WTC11 (cell line): Measurements from ENCODE around the gene HEATR5A. TPM values are rescaled to one million over a fixed set of nuclear protein-coding genes. Genes with fewer than 3 reads are reported as not detected.

ENCODE experiments used
- ATAC-seq: fragments of 200-7000 bp; cut with Tn5 transposase; 2 replicates; pipeline ENCODE4 v1.10.0; 2021; ENCODE audit warnings: mild to moderate bottlenecking, moderate library complexity
- CTCF ChIA-PET: fragments of 300-600 bp; sonication (Branson Sonifier 250); formaldehyde crosslinking; loops from one replicate; lab custom pipeline; 2021; ENCODE audit warnings: antibody characterized with exemption; lab: Charles Lee
- POLR2A ChIA-PET: fragments of 350-600 bp; sonication (Branson Sonifier 250); formaldehyde crosslinking; loops from one replicate; lab custom pipeline; 2021; ENCODE audit warnings: antibody characterized with exemption; lab: Charles Lee
- DNase-seq: peaks from one replicate; pipeline ENCODE4 v3.0.0; 2021; ENCODE audit warnings: low spot score
- H3K27ac Mint-ChIP-seq: 2 replicates; pipeline ENCODE4 v1.8.0; 2021; ENCODE audit warnings: mixed read lengths
- H3K27me3 Mint-ChIP-seq: 2 replicates; pipeline ENCODE4 v1.8.0; 2021; ENCODE audit warnings: low read depth, mild to moderate bottlenecking, moderate library complexity, mixed read lengths
- H3K36me3 Mint-ChIP-seq: 2 replicates; pipeline ENCODE4 v1.8.0; 2021; ENCODE audit warnings: mixed read lengths
- H3K4me1 Mint-ChIP-seq: 2 replicates; pipeline ENCODE4 v1.8.0; 2022; ENCODE audit warnings: mixed read lengths
- H3K4me3 Mint-ChIP-seq: 2 replicates; pipeline ENCODE4 v1.8.0; 2021; ENCODE audit warnings: mild to moderate bottlenecking, moderate library complexity, mixed read lengths
- H3K9me3 Mint-ChIP-seq: 2 replicates; pipeline ENCODE4 v1.8.0; 2021; ENCODE audit warnings: mixed read lengths
- EMX1 ChIP-seq: fragments of 250-450 bp; sonication (Bioruptor Pico); IDR thresholded peaks from 2 replicates; pipeline ENCODE4 v1.8.0; 2021; ENCODE audit warnings: mild to moderate bottlenecking
- FOXP1 ChIP-seq: sonication (generic); formaldehyde crosslinking; IDR thresholded peaks from 2 replicates; pipeline ENCODE4 v1.8.0; 2022; ENCODE audit warnings: missing genetic modification reagents, mild to moderate bottlenecking, moderate library complexity, borderline replicate concordance
- GABPB1 ChIP-seq: sonication (generic); formaldehyde crosslinking; IDR thresholded peaks from 2 replicates; pipeline ENCODE4 v1.8.1; 2023; ENCODE audit warnings: mild to moderate bottlenecking, missing genetic modification reagents
- IRF2 ChIP-seq: sonication (generic); formaldehyde crosslinking; IDR thresholded peaks from 2 replicates; pipeline ENCODE4 v1.8.0; 2022; ENCODE audit warnings: low read depth, missing genetic modification reagents, borderline replicate concordance
- JAZF1 ChIP-seq: fragments of 250-450 bp; sonication (Bioruptor Pico); IDR thresholded peaks from 2 replicates; pipeline ENCODE4 v1.9.0; 2021; ENCODE audit warnings: moderate library complexity, mild to moderate bottlenecking, inconsistent platforms
- MXD4 ChIP-seq: fragments of 250-450 bp; sonication (Bioruptor Pico); IDR thresholded peaks from 2 replicates; pipeline ENCODE4 v1.8.0; 2021; ENCODE audit warnings: mild to moderate bottlenecking, moderate library complexity, borderline replicate concordance
- NFYB ChIP-seq: sonication (generic); formaldehyde crosslinking; conservative IDR thresholded peaks from 2 replicates; pipeline ENCODE4 v1.8.0; 2022; ENCODE audit warnings: low read depth, missing genetic modification reagents
- NR1H2 ChIP-seq: sonication (generic); formaldehyde crosslinking; IDR thresholded peaks from 2 replicates; pipeline ENCODE4 v1.9.0; 2021; ENCODE audit warnings: mild to moderate bottlenecking, moderate library complexity, missing genetic modification reagents
- NR2C2 ChIP-seq: sonication (generic); formaldehyde crosslinking; IDR thresholded peaks from 2 replicates; pipeline ENCODE4 v1.8.0; 2022; ENCODE audit warnings: mild to moderate bottlenecking, missing genetic modification reagents
- NR3C1 ChIP-seq: sonication (generic); formaldehyde crosslinking; conservative IDR thresholded peaks from 2 replicates; pipeline ENCODE4 v1.8.1; 2023; ENCODE audit warnings: low read depth, mild to moderate bottlenecking, missing genetic modification reagents
- SOX15 ChIP-seq: fragments of 250-450 bp; sonication (Bioruptor Pico); IDR thresholded peaks from 2 replicates; pipeline ENCODE4 v1.9.0; 2021; ENCODE audit warnings: mild to moderate bottlenecking
- TEAD4 ChIP-seq: sonication (generic); formaldehyde crosslinking; IDR thresholded peaks from 2 replicates; pipeline ENCODE4 v1.8.0; 2022; ENCODE audit warnings: mild to moderate bottlenecking, missing genetic modification reagents
- ZNF263 ChIP-seq: sonication (generic); formaldehyde crosslinking; IDR thresholded peaks from 2 replicates; pipeline ENCODE4 v1.8.1; 2022; ENCODE audit warnings: low read depth, mild to moderate bottlenecking, moderate library complexity, missing genetic modification reagents
- total RNA-seq: library from RNA; stranded (reverse); gene quantifications from 3 replicates; pipeline ENCODE4 v1.2.3, GENCODE V29; 2021
- TF ChIP-seq, protein P1 (sequence below): sonication (generic); formaldehyde crosslinking; conservative IDR thresholded peaks from 2 replicates; pipeline ENCODE4 v1.8.1; 2023; ENCODE audit warnings: mild to moderate bottlenecking, low read depth, missing genetic modification reagents, moderate library complexity
- TF ChIP-seq, protein P2 (sequence below): sonication (generic); formaldehyde crosslinking; IDR thresholded peaks from 2 replicates; pipeline ENCODE4 v1.8.0; 2023; ENCODE audit warnings: missing genetic modification reagents
- TF ChIP-seq, protein P3 (sequence below): sonication (generic); formaldehyde crosslinking; IDR thresholded peaks from 2 replicates; pipeline ENCODE4 v1.8.0; 2022; ENCODE audit warnings: missing genetic modification reagents
- TF ChIP-seq, protein P4 (sequence below): fragments of 250-450 bp; sonication (Bioruptor Pico); IDR thresholded peaks from 2 replicates; pipeline ENCODE4 v1.9.0; 2021; ENCODE audit warnings: mild to moderate bottlenecking
- TF ChIP-seq, protein P5 (sequence below): fragments of 250-450 bp; sonication (Bioruptor Pico); IDR thresholded peaks from 2 replicates; pipeline ENCODE4 v2.1.2; 2022; ENCODE audit warnings: mild to moderate bottlenecking, moderate library complexity
- TF ChIP-seq, protein P6 (sequence below): sonication (generic); formaldehyde crosslinking; IDR thresholded peaks from 2 replicates; pipeline ENCODE4 v1.8.1; 2023; ENCODE audit warnings: mild to moderate bottlenecking, missing genetic modification reagents

The HEATR5A gene
- total RNA-seq, 1 experiment from 2014 or later, result 36.2 TPM

DNA sequence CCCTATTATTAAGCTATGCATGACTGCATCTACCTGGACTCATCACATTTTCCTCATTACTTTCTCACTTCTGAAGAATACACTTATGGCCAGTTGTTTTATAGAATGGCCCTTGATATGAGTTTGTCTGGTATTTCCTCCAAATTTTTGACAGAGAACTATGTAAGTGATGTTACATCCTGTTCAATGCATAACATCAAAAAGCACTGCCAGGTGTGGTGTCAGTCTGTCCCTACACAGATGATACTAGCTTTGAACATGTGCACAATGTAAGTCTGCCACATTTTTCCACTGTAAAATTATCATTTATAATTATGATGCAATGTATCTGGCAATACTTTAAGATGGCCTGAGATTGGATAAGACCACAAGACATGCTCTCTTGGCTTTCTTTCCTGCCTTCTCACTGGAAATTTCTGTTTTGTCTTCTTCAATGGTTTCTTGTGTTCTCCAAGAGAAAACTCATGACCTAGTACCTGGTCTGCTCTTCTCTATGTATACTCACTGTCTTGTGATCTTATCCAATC, 28.3 kb downstream of the HEATR5A start:
- Mint-ChIP-seq H3K4me3 (no peak overlapping the region), H3K4me1 (no peaks in the 10 kb centered on the region), H3K9me3 (no peaks in the 10 kb centered on the region), H3K36me3 (peaks cover 9% of the 10 kb centered on the region; the same call in 1 of the 2 replicates), H3K27me3 (no peaks in the 10 kb centered on the region), H3K27ac (no peak overlapping the region)
- CTCF ChIA-PET, result no interaction called here
- DNase-seq (no peak), ATAC-seq (no peak)
- POLR2A ChIA-PET, result no interaction called here
- no peak for TF ChIP-seq NR3C1 (CRISPR knock-in tag)
- TF ChIP-seq JAZF1 (CRISPR knock-in tag), result no peak
- TF ChIP-seq, protein P1, sequence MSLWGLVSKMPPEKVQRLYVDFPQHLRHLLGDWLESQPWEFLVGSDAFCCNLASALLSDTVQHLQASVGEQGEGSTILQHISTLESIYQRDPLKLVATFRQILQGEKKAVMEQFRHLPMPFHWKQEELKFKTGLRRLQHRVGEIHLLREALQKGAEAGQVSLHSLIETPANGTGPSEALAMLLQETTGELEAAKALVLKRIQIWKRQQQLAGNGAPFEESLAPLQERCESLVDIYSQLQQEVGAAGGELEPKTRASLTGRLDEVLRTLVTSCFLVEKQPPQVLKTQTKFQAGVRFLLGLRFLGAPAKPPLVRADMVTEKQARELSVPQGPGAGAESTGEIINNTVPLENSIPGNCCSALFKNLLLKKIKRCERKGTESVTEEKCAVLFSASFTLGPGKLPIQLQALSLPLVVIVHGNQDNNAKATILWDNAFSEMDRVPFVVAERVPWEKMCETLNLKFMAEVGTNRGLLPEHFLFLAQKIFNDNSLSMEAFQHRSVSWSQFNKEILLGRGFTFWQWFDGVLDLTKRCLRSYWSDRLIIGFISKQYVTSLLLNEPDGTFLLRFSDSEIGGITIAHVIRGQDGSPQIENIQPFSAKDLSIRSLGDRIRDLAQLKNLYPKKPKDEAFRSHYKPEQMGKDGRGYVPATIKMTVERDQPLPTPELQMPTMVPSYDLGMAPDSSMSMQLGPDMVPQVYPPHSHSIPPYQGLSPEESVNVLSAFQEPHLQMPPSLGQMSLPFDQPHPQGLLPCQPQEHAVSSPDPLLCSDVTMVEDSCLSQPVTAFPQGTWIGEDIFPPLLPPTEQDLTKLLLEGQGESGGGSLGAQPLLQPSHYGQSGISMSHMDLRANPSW (CRISPR knock-in tag), result no peak
- TF ChIP-seq ZNF263 (CRISPR knock-in tag), result no peak
- TF ChIP-seq NR1H2 (CRISPR knock-in tag), result no peak
- TF ChIP-seq EMX1 (CRISPR knock-in tag), result no peak
- TF ChIP-seq SOX15 (CRISPR knock-in tag), result no peak
- TF ChIP-seq, all 79 proteins: peak for 0

DNA sequence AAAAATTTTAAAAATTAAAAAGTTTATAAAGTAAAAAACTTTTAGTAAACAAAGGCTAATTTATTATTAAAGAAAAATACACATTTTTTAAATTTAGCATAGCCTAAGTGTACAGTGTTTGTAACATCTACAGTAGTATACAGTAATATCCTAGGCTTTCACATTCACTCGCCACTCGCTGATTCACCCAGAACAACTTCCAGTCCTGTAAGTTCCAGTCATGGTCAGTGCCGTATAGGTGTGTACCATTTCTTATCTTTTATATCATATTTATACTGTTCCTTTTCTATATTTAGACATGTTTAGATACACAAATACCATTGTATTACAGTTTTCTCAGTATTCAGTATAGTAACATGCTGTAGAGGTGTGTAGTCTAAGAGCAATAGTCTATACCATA, 28.9 kb downstream of the HEATR5A start:
- no peak for ATAC-seq
- Mint-ChIP-seq H3K4me1 (no peaks in the 10 kb centered on the region), H3K36me3 (peaks cover 9% of the 10 kb centered on the region; the same call in 1 of the 2 replicates), H3K27me3 (no peaks in the 10 kb centered on the region), H3K27ac (no peak overlapping the region), H3K4me3 (no peak overlapping the region), H3K9me3 (no peaks in the 10 kb centered on the region)
- TF ChIP-seq GABPB1 (no peak), MXD4 (CRISPR knock-in tag) (no peak), FOXP1 (CRISPR knock-in tag) (no peak), IRF2 (CRISPR knock-in tag) (no peak)
- TF ChIP-seq, protein P2, sequence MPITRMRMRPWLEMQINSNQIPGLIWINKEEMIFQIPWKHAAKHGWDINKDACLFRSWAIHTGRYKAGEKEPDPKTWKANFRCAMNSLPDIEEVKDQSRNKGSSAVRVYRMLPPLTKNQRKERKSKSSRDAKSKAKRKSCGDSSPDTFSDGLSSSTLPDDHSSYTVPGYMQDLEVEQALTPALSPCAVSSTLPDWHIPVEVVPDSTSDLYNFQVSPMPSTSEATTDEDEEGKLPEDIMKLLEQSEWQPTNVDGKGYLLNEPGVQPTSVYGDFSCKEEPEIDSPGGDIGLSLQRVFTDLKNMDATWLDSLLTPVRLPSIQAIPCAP, result no peak
- TF ChIP-seq, protein P3, sequence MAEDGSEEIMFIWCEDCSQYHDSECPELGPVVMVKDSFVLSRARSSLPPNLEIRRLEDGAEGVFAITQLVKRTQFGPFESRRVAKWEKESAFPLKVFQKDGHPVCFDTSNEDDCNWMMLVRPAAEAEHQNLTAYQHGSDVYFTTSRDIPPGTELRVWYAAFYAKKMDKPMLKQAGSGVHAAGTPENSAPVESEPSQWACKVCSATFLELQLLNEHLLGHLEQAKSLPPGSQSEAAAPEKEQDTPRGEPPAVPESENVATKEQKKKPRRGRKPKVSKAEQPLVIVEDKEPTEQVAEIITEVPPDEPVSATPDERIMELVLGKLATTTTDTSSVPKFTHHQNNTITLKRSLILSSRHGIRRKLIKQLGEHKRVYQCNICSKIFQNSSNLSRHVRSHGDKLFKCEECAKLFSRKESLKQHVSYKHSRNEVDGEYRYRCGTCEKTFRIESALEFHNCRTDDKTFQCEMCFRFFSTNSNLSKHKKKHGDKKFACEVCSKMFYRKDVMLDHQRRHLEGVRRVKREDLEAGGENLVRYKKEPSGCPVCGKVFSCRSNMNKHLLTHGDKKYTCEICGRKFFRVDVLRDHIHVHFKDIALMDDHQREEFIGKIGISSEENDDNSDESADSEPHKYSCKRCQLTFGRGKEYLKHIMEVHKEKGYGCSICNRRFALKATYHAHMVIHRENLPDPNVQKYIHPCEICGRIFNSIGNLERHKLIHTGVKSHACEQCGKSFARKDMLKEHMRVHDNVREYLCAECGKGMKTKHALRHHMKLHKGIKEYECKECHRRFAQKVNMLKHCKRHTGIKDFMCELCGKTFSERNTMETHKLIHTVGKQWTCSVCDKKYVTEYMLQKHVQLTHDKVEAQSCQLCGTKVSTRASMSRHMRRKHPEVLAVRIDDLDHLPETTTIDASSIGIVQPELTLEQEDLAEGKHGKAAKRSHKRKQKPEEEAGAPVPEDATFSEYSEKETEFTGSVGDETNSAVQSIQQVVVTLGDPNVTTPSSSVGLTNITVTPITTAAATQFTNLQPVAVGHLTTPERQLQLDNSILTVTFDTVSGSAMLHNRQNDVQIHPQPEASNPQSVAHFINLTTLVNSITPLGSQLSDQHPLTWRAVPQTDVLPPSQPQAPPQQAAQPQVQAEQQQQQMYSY, result no peak
- TF ChIP-seq, protein P4, sequence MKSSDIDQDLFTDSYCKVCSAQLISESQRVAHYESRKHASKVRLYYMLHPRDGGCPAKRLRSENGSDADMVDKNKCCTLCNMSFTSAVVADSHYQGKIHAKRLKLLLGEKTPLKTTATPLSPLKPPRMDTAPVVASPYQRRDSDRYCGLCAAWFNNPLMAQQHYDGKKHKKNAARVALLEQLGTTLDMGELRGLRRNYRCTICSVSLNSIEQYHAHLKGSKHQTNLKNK (CRISPR knock-in tag), result no peak
- no peak for DNase-seq
- CTCF ChIA-PET, result no interaction called here
- POLR2A ChIA-PET, result no interaction called here

DNA sequence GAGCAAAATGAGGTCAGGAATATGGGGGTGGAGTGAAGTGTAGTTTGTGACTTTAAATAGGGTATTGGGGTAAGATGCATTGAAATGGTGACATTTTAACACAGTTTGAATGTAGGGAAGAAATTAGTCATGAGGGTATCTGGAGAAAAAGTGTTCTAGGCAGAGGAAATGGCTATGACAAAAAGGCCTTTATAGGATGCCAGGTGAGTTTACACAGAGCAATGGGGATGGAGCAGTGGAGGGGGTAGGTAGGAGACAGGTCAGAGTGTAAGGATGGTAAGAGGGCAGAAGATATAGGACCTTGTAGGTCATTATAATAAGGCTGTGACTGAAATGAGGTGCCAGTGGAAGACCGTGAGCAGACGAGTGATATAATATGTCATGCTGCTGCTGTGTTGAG, 30.4 kb downstream of the HEATR5A start:
- peaks cover 6% of the 10 kb centered on the region; the same call in 1 of the 2 replicates for H3K36me3 Mint-ChIP-seq
- no peak for ATAC-seq
- POLR2A ChIA-PET, result no interaction called here
- no peak for DNase-seq
- H3K4me1 Mint-ChIP-seq, result no peaks in the 10 kb centered on the region
- no peak overlapping the region for H3K27ac Mint-ChIP-seq
- CTCF ChIA-PET, result no interaction called here
- H3K4me3 Mint-ChIP-seq, result no peak overlapping the region
- no peaks in the 10 kb centered on the region for H3K9me3 Mint-ChIP-seq
- H3K27me3 Mint-ChIP-seq, result no peaks in the 10 kb centered on the region
- TF ChIP-seq, protein P5, sequence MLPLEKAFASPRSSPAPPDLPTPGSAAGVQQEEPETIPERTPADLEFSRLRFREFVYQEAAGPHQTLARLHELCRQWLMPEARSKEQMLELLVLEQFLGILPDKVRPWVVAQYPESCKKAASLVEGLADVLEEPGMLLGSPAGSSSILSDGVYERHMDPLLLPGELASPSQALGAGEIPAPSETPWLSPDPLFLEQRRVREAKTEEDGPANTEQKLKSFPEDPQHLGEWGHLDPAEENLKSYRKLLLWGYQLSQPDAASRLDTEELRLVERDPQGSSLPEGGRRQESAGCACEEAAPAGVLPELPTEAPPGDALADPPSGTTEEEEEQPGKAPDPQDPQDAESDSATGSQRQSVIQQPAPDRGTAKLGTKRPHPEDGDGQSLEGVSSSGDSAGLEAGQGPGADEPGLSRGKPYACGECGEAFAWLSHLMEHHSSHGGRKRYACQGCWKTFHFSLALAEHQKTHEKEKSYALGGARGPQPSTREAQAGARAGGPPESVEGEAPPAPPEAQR (CRISPR knock-in tag), result no peak
- no peak for TF ChIP-seq NFYB (CRISPR knock-in tag)
- TF ChIP-seq ZNF263 (CRISPR knock-in tag), result no peak
- TF ChIP-seq NR2C2 (CRISPR knock-in tag), result no peak
- TF ChIP-seq, protein P4 (CRISPR knock-in tag), result no peak
- TF ChIP-seq, protein P6, sequence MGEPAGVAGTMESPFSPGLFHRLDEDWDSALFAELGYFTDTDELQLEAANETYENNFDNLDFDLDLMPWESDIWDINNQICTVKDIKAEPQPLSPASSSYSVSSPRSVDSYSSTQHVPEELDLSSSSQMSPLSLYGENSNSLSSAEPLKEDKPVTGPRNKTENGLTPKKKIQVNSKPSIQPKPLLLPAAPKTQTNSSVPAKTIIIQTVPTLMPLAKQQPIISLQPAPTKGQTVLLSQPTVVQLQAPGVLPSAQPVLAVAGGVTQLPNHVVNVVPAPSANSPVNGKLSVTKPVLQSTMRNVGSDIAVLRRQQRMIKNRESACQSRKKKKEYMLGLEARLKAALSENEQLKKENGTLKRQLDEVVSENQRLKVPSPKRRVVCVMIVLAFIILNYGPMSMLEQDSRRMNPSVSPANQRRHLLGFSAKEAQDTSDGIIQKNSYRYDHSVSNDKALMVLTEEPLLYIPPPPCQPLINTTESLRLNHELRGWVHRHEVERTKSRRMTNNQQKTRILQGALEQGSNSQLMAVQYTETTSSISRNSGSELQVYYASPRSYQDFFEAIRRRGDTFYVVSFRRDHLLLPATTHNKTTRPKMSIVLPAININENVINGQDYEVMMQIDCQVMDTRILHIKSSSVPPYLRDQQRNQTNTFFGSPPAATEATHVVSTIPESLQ (CRISPR knock-in tag), result no peak
- no peak for TF ChIP-seq TEAD4
